Pons (tissue), 1 donor: ENCODE measurements around the gene DNAH14.
"Not testable (repeated sequence)": the region's sequence is repeated elsewhere in the genome, so short reads cannot be mapped to it uniquely, and the experiment has no call there.

Experiments
- DNase-seq: peaks from one replicate; pipeline ENCODE4 v3.0.0-alpha.2; 2016; ENCODE audit warnings: low spot score

The DNAH14 gene

GRCh38 chr1:224996266-224996665 lies 66.8 kb downstream of the DNAH14 start:
- no peak for DNase-seq

DNA sequence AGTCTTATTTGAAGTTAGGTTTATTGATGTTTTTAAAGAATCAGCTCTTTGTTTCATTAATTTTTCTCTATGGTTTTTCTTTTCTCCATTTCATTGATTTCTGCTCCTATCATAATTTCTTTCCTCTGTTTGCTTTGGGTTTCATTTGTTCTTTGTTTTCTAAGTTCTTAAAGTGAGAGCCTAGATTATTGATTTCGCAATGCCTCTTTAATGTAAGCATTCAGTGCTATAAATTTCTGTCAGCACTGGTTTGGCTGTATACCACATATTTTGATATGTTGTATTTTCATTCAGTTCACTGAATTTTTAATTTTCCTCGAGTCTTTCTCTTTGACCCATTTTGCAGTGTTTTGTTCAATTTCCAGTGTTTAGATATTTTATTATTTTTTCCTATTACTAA lies 68.7 kb downstream of the DNAH14 start:
- DNase-seq: no peak

DNA sequence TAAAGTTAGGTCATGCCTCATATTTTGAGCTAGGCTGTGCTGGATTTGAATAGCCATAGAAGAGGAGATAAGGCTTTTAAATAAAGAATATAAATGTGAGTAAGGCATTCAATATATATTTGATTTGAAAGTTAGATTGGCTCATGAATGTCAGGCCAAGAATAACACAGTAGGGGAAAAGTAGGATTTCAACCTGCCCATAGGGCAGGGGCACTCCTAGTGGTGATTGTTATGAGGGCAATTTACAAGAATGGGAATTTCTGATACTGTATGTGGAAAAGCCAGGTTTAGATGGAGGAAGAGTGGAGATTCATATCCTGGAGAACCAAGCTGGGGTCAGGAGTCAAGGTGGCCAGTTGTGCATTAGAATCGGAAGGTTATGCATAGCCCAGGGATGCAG lies 74.9 kb downstream of the DNAH14 start:
- DNase-seq: no peak

- DNase-seq: not testable (repeated sequence)
Observed at GRCh38 chr1:225006352-225006751, 76.9 kb downstream of the DNAH14 start.

GRCh38 chr1:225008050-225008449 lies 78.6 kb downstream of the DNAH14 start:
- not testable (repeated sequence) for DNase-seq

DNA sequence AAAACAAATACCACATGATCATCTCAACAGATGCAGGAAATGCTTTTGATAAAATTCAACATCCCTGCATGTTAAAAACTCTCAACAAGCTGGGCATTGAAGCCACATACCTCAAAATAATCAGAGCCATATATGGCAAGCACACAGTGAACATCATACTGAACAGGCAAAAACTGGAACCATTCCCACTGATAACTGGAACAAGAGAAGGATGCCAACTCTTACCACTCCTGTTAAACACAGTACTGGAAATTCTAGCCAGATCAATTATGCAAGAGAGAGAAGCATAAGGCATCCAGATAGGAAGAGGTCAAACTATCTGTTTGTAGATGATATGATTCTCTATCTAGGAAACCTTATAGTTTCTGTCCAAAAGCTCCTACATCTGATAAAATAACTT lies 91.6 kb downstream of the DNAH14 start:
- no peak for DNase-seq

GRCh38 chr1:225026701-225027100 lies 97.2 kb downstream of the DNAH14 start:
- no peak for DNase-seq

GRCh38 chr1:225036441-225036840 lies 107.0 kb downstream of the DNAH14 start:
- not testable (repeated sequence) for DNase-seq

DNA sequence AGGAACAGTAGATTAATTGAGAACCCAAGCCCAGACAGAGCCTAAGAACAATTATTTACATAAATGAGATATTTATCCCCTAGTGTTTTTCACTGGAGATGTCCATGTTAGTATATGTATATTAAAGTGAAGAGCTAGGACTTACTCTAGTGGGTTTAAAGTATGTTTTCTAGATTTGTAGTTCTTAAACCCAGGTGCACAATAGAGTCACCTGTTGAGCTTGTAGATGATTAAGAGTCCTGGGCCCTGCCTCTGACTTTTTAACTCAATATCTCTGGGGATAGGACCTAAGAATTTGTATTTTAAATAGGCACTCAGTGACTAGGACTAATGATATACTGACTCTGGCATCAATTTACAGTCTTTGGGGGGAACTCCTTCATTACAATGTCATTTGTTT lies 112.8 kb downstream of the DNAH14 start:
- DNase-seq: no peak

GRCh38 chr1:225044258-225044657 lies 114.8 kb downstream of the DNAH14 start:
- no peak for DNase-seq

GRCh38 chr1:225049594-225049993 lies 120.1 kb downstream of the DNAH14 start:
- no peak for DNase-seq

- no peak for DNase-seq
Observed at GRCh38 chr1:225063722-225064121, 134.2 kb downstream of the DNAH14 start.

DNA sequence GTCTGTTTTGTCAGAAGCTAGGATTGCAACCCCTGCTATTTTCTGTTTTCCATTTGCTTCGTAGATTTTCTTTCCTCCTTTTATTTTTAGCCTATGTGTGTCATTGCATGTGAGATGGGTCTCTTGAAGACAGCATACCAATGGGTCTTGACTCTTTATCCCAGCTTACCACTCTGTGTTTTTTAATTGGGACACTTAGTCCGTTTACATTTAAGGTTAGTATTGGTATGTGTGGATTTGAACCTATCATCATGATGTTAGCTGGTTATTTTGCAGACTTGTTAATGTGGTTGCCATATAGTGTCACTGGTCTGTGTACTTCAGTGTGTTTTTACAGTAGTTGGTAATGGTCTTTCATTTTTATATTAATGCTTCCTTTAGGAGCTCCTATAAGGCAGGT lies 141.5 kb downstream of the DNAH14 start:
- no peak for DNase-seq

- DNase-seq: no peak
Observed at GRCh38 chr1:225097175-225097574, 167.7 kb downstream of the DNAH14 start.

DNA sequence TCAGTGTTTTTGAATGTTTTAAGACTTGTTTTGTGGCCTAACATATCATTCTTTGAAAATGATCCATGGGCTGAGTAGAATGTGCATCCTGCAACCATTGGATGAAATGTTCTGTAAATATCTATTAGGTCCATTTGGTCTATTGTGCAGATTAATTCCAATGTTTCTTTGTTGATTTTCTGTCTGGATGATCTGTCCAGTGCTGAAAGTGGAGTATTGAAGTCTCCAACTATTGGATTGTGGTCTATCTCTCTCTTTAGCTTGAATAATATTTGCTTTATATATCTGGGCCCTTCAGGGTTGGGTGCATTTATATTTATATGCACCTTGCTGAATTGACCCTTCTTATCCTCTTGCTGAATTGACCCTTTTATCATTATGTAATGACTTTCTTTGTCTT lies 181.5 kb downstream of the DNAH14 start:
- DNase-seq: no peak

DNA sequence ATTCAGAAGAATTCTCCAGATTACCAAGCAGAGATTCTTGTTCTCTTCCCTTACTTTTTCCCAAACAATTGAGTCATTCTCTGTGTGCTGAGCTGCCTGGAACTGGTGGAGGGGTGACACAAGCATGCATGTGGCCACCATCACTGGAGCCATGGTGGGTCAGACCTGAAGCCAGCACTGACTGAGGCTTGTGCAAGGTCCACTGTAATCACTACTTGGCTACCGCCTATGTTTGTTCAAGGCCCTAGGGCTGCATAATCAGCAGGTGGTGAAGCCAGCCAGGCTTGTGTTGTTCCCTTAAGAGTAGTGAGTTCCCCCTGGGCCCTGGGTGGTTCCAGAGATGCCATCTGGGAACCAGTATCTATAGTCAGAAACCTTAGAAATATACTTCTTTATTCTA lies 183.8 kb downstream of the DNAH14 start:
- no peak for DNase-seq

DNA sequence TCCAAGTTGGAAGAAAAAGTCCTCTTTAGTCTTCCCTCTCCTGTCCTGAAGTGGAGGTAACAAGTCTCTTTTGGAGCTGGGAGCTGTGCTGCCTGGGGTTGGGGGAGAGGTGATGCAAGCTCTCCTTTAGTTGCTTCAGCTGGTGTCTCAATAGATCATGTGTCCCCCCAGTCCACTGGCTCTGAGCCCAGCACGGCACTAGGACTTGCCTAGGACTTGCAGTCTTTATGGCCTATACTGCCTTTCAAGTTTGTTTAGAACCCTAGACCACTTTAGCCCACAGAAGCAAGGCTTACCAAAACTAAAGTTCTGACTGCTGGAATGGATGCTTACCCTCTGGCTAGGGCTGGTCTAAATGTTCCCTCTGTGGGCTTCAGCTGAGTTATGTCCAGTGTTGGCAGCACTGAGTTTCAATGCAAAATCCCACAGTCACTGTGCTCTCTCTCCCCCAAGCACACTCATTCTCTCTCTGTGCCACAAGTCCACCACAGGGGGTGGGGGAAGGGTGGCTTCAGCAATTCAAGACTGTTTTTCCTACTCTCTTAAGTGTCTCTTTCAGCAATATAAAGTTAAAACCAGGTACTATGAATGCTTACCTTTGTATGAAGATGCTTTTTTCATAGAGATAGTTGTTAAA lies 185.0 kb downstream of the DNAH14 start:
- no peak for DNase-seq

DNA sequence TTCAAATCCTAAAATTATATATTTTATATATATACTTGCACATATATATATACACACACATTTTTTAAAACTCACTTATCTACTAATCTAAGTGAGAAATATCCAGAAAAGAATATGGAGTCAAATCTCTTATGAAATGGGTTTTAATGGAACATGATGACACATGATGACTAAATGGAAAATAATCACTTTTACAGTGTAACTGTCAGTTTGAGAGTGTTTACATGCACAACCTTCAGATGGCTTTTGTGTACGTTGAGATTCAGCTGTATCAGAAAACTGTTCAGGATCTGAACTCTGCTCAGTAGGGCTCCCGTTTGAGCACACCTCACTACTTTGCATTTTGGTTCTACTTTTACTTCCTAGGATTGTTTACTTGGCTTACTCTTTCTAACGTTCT lies 189.8 kb downstream of the DNAH14 start:
- no peak for DNase-seq

DNA sequence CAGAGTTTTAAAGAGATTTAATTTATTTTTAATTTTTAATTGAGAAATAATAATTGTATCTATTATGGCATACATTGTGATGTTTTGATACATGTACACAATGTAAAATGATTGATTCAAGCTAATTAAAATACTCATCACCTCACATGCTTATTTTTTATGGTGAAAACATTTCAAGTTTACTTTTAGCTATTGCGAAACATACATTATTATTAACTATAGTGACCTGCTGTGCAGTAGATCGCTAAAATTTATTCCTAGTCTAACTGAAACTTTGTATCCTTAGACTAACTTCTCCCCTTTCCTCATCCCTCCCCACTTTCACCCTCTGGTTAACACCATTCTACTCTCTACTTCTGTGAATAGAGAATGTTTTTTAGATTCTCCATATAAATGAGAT lies 191.6 kb downstream of the DNAH14 start:
- DNase-seq: no peak

DNA sequence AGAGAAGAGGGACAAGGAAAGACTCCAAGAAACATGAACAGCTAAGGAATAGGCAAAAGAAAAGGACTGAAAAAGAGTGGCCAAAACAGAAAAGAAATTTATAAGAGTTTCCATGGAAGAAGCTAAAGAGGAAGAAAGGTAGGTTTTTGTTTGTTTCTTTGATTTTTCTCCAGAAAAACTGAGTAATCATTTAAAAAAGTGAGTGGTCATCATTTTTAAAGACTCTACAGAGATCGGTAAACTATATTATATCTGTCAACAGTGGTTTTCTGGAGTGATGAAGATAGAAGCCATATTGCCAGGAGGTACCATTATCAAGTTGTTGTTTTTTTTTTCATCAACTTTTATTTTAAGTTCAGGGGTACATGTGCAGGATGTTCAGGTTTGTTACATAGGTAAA lies 202.4 kb downstream of the DNAH14 start:
- DNase-seq: no peak

- DNase-seq: no peak
Observed at GRCh38 chr1:225137976-225138375, 208.5 kb downstream of the DNAH14 start.

GRCh38 chr1:225143001-225143400 lies 213.5 kb downstream of the DNAH14 start:
- DNase-seq: no peak

DNA sequence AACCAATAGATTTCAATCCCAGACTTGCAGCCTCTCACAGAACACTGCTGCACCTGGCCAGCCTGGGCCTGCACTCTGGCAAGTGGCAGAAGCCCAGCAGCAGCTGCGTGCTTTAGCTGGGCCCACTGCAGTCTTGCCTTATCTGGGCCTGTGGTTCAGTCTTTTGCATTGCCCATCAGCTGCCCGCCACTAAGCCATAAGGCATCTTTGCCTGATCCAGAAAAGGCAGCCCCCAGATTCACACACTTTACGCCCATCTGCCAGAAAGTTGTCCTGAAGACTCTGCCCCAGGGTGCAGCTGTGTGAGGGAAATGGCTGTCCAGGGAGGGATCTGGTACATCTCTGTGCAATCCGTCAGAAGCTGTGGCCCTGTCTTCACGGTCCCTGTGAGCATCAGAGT lies 217.0 kb downstream of the DNAH14 start:
- DNase-seq: no peak

DNA sequence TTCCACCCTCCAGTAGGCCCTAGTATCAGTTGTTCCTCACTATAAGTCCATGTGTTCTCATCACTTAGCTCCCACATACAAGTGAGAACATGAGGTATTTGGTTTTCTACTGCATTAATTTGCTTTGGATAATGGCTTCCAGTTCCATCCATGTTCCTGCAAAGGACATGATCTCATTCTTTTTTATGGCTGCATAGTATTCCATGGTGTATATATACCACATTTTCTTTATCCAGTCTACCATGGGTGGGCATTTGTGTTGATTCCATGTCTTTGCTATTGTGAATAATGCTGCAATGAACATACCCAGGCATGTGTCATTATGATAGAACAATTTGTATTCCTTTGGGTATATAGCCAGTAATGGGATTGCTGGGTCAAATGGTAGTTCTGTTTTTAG lies 218.3 kb downstream of the DNAH14 start:
- not testable (repeated sequence) for DNase-seq

DNA sequence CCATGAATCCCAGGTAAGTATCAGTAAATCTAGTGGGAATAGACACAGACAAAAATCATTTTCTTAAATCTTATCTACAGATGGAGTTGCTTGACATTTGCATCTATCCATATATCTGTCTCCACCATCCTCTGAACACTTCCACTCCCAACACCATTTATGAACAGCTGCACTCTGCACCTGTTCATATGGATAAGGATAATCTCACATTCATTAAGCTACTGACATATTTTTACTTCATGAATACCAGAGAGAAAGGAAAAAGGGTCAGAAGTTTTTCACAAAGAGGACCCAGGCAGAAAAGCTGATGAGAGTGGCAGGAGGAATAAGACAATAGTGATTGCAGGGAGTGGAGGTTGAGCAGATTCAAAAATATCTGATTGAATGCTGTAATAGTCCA lies 222.6 kb downstream of the DNAH14 start:
- DNase-seq: no peak
